ENCODE results near the gene XK. TPM values are rescaled to one million over a fixed set of nuclear protein-coding genes. Genes with fewer than 3 reads are reported as not detected.
"Not testable (repeated sequence)": the region's sequence is repeated elsewhere in the genome, so short reads cannot be mapped to it uniquely, and the experiment has no call there.

XK gene
- total and polyA plus RNA-seq, 2 experiments from 2014 or later: 0.29 to 1.5 TPM

DNA sequence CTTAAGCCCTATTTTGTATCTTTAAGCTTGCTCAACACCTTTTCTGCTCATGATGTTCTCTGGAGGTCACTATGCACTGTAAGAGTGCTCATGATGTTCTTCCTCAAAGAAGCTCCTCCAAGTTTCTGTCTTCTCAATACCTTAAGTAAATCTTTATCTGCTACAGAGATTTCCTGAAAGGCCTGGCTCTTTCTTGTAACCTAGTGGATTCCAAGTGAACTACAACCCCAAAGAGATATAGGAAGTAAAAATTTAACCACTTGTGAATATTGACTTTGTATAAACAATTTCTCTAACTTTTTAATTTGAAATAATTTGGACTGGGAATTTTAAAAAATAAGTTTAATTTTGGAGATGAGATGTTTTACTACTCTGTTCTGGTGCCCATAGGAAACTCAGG, 39.3 kb upstream of the XK start:
- Histone ChIP-seq H3K9me2 (ENCODE audit: insufficient read depth) (no peaks in the 10 kb centered on the region), H3K4me2 (no peak overlapping the region), H2AFZ (no peak overlapping the region), H3K4me1 (ENCODE audit: insufficient read depth) (no peaks in the 10 kb centered on the region), H3K27ac (ENCODE audit: low read depth) (no peak overlapping the region), H3K79me2 (replicated peaks; ENCODE audit: insufficient read depth) (no peaks in the 10 kb centered on the region), H4K20me1 (replicated peaks; ENCODE audit: insufficient read depth) (no peaks in the 10 kb centered on the region), H3K27me3 (ENCODE audit: insufficient read depth) (no peaks in the 10 kb centered on the region), H3K4me3 (no peak overlapping the region), H3F3A (replicated peaks; ENCODE audit: low read depth) (no peaks in the 10 kb centered on the region), H3K36me3 (ENCODE audit: insufficient read depth) (no peaks in the 10 kb centered on the region)
- DNase-seq (ENCODE audit: low spot score) (no peak), ATAC-seq (no peak)
- Mint-ChIP-seq H3K4me1 (peaks cover 12% of the 10 kb centered on the region; the same call in 2 of the 3 replicates), H3K4me3 (no peak overlapping the region), H3K27ac (no peak overlapping the region), H3K27me3 (ENCODE audit: insufficient read depth, low read depth, poor library complexity) (no peaks in the 10 kb centered on the region), H3K9me3 (no peaks in the 10 kb centered on the region; the same call in 2 of the 3 replicates), H3K36me3 (ENCODE audit: low read depth) (no peaks in the 10 kb centered on the region)
- TF ChIP-seq STAT1 (IDR thresholded peaks at IDR 0.05; ENCODE audit: unreplicated experiment) (no peak), NANOG (IDR thresholded peaks at IDR 0.05; ENCODE audit: borderline replicate concordance) (no peak)
- TF ChIP-seq, protein P1, sequence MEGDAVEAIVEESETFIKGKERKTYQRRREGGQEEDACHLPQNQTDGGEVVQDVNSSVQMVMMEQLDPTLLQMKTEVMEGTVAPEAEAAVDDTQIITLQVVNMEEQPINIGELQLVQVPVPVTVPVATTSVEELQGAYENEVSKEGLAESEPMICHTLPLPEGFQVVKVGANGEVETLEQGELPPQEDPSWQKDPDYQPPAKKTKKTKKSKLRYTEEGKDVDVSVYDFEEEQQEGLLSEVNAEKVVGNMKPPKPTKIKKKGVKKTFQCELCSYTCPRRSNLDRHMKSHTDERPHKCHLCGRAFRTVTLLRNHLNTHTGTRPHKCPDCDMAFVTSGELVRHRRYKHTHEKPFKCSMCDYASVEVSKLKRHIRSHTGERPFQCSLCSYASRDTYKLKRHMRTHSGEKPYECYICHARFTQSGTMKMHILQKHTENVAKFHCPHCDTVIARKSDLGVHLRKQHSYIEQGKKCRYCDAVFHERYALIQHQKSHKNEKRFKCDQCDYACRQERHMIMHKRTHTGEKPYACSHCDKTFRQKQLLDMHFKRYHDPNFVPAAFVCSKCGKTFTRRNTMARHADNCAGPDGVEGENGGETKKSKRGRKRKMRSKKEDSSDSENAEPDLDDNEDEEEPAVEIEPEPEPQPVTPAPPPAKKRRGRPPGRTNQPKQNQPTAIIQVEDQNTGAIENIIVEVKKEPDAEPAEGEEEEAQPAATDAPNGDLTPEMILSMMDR (conservative IDR thresholded peaks at IDR 0.05; ENCODE audit: low read depth in 2 of 2): peak in 1 of 2 experiments; percentile 34; a peak in 1 of 4 replicates

DNA sequence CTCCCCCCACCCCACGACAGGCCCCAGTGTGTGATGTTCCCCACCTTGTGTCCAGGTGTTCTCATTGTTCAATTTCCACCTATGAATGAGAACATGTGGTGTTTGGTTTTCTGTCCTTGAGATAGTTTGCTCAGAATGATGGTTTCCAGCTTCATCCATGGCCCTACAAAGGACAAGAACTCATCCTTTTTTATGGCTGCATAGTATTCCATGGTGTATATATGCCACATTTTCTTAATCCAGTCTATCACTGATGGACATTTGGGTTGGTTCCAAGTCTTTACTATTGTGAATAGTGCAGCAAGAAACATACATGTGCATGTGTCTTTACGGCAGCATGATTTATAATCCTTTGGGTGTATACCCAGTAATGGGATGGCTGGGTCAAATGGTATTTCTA, 34.7 kb upstream of the XK start:
- not testable (repeated sequence) for H3K27me3 ChIP-seq (ENCODE audit: insufficient read depth); H3F3A ChIP-seq (replicated peaks; ENCODE audit: low read depth); H3K27me3 Mint-ChIP-seq (ENCODE audit: insufficient read depth, low read depth, poor library complexity); H3K4me3 ChIP-seq; H3K4me3 Mint-ChIP-seq; H3K27ac ChIP-seq (ENCODE audit: low read depth); H3K4me2 ChIP-seq; H3K9me2 ChIP-seq (ENCODE audit: insufficient read depth); H3K36me3 ChIP-seq (ENCODE audit: insufficient read depth); H3K9me3 Mint-ChIP-seq; H4K20me1 ChIP-seq (replicated peaks; ENCODE audit: insufficient read depth); DNase-seq (ENCODE audit: low spot score); H3K27ac Mint-ChIP-seq; ATAC-seq; H3K36me3 Mint-ChIP-seq (ENCODE audit: low read depth); H3K79me2 ChIP-seq (replicated peaks; ENCODE audit: insufficient read depth); H2AFZ ChIP-seq
- H3K4me1 Mint-ChIP-seq: peaks cover 16% of the 10 kb centered on the region
- peaks cover 10% of the 10 kb centered on the region; the same call in 1 of the 2 replicates for H3K4me1 ChIP-seq (ENCODE audit: insufficient read depth)

DNA sequence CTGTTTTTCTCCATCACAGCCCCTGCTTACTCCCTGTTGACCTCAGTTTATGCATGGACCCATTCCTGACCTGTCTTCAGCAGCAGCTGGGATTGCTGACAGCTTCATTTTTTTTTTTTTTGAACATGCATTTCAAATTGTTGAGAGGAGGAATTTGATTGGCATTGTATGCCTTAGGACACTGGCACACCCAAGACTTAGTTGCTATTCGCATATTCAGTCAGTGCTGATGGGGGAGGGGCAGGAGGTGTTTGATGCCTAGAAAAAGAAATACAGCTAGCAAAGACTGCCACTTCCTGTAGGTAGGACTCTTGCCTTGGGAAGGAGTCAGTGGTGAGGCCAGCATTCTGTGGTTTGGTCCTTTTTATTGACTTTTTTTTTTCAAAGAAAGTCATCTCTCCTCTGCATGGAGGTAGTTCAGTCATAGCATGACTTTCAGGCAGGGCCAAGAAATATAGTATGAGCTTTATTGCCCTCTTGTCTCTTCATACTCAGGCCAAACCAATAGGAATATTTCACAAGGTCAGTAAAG, 33.6 kb upstream of the XK start:
- 0 out of 2 replicates have a peak overlapping the region, but pooled peaks have one; percentile 14 for H3K4me2 ChIP-seq
- no peak overlapping the region for H3K27ac ChIP-seq (ENCODE audit: low read depth)
- TF ChIP-seq POLR2AphosphoS5 (IDR thresholded peaks at IDR 0.05; ENCODE audit: low read depth): no peak
- Mint-ChIP-seq H3K4me3 (no peak overlapping the region), H3K9me3 (no peaks in the 10 kb centered on the region; the same call in 2 of the 3 replicates), H3K27me3 (ENCODE audit: insufficient read depth, low read depth, poor library complexity) (peaks cover 7% of the 10 kb centered on the region), H3K27ac (no peak overlapping the region), H3K36me3 (ENCODE audit: low read depth) (no peaks in the 10 kb centered on the region), H3K4me1 (peaks cover 14% of the 10 kb centered on the region)
- H3K4me3 ChIP-seq: no peak overlapping the region
- ATAC-seq (no peak), DNase-seq (ENCODE audit: low spot score) (peak; percentile 47)
- H3K4me1 ChIP-seq (ENCODE audit: insufficient read depth): peaks cover 10% of the 10 kb centered on the region; the same call in 1 of the 2 replicates
- H3F3A ChIP-seq (replicated peaks; ENCODE audit: low read depth): no peaks in the 10 kb centered on the region
- H3K36me3 ChIP-seq (ENCODE audit: insufficient read depth): no peaks in the 10 kb centered on the region
- H3K9me2 ChIP-seq (ENCODE audit: insufficient read depth): no peaks in the 10 kb centered on the region
- H4K20me1 ChIP-seq (replicated peaks; ENCODE audit: insufficient read depth): no peaks in the 10 kb centered on the region
- no peak overlapping the region for H2AFZ ChIP-seq
- no peaks in the 10 kb centered on the region for H3K27me3 ChIP-seq (ENCODE audit: insufficient read depth)
- no peaks in the 10 kb centered on the region for H3K79me2 ChIP-seq (replicated peaks; ENCODE audit: insufficient read depth)

Measured in GM23338 (cell line).